ENCODE measurements around the gene PUS3. TPM values are rescaled to one million over a fixed set of nuclear protein-coding genes. Genes with fewer than 3 reads are reported as not detected.
A peak's percentile ranks its signal among the peaks of the same experiment; 100 is the strongest.

Gene PUS3
- total and polyA plus RNA-seq, 2 experiments from 2014 or later = 7.3 to 14.1 TPM

- no peak for DNase-seq (ENCODE audit: low spot score)
- Histone ChIP-seq H3K27ac (peak overlapping the region; percentile 18), H3K36me3 (replicated peaks; ENCODE audit: insufficient read depth, low read depth) (no peaks in the 10 kb centered on the region), H3K79me2 (peaks cover 57% of the 10 kb centered on the region), H3K9me2 (replicated peaks; ENCODE audit: insufficient read depth) (no peaks in the 10 kb centered on the region), H4K20me1 (ENCODE audit: insufficient read depth, poor library complexity, severe bottlenecking) (no peaks in the 10 kb centered on the region), H3K4me3 (no peak overlapping the region), H3K9me3 (ENCODE audit: low read depth) (no peaks in the 10 kb centered on the region), H3K4me2 (no peak overlapping the region), H3K4me1 (ENCODE audit: insufficient read depth) (peaks cover 13% of the 10 kb centered on the region), H2AFZ (no peak overlapping the region), H3K27me3 (no peaks in the 10 kb centered on the region)
- TF ChIP-seq EZH2 (IDR thresholded peaks at IDR 0.05; ENCODE audit: borderline replicate concordance) = no peak
- TF ChIP-seq CTCF (IDR thresholded peaks at IDR 0.05; ENCODE audit: poor library complexity) = no peak
Measured at GRCh38 chr11:125892071-125892470, 10.9 kb downstream of the PUS3 start.

DNA sequence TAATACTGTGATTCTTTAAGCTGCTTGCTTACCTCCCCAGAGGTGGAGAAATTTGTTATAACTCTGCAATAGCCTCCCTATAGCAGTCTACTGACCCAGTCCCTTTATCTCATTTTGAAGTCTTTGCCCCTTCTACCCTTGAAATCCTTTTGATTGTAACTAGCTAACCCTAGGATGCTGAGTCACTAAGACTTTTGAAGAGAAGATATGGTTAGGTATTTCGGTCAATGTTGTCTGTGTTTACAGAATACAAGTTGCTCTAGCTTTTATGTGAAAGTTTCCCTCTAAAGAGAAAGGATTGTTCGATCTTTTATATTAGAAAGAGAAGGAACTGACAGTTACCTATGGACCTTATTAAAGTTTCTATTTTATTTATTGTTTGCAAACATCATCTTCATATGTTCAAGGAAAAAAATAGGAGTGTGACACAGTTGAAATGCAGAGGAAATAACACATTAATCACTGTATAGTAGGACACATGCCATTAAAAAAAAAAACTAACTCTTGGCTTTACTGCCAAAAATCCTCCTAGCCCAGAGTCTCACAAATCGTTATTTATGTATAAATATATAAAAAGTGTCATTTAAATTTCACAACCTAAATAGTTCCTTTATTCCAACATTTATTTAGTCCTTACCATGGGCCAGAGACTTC, 12.4 kb downstream of the PUS3 start:
- no peak overlapping the region for H2AFZ ChIP-seq
- TF ChIP-seq EZH2phosphoT487 (IDR thresholded peaks at IDR 0.05; ENCODE audit: low read depth, severe bottlenecking, unreplicated experiment) (no peak), EZH2 (IDR thresholded peaks at IDR 0.05; ENCODE audit: borderline replicate concordance) (no peak), CTCF (IDR thresholded peaks at IDR 0.05; ENCODE audit: poor library complexity) (no peak)
- no peak overlapping the region for H3K4me3 ChIP-seq
- no peaks in the 10 kb centered on the region for H3K27me3 ChIP-seq
- H3K9me2 ChIP-seq (replicated peaks; ENCODE audit: insufficient read depth) = no peaks in the 10 kb centered on the region
- peaks cover 13% of the 10 kb centered on the region for H3K4me1 ChIP-seq (ENCODE audit: insufficient read depth)
- WGBS (ENCODE audit: low lambda C conversion rate, missing lambda C conversion rate) = 68% methylated on average over 3 of the region's 3 CpGs
- H3K4me2 ChIP-seq = peak overlapping the region; percentile 7
- DNase-seq (ENCODE audit: low spot score) = no peak
- H3K9me3 ChIP-seq (ENCODE audit: low read depth) = no peaks in the 10 kb centered on the region
- H4K20me1 ChIP-seq (ENCODE audit: insufficient read depth, poor library complexity, severe bottlenecking) = no peaks in the 10 kb centered on the region
- no peaks in the 10 kb centered on the region for H3K36me3 ChIP-seq (replicated peaks; ENCODE audit: insufficient read depth, low read depth)
- H3K27ac ChIP-seq = no peak overlapping the region
- H3K79me2 ChIP-seq = peaks cover 44% of the 10 kb centered on the region

DNA sequence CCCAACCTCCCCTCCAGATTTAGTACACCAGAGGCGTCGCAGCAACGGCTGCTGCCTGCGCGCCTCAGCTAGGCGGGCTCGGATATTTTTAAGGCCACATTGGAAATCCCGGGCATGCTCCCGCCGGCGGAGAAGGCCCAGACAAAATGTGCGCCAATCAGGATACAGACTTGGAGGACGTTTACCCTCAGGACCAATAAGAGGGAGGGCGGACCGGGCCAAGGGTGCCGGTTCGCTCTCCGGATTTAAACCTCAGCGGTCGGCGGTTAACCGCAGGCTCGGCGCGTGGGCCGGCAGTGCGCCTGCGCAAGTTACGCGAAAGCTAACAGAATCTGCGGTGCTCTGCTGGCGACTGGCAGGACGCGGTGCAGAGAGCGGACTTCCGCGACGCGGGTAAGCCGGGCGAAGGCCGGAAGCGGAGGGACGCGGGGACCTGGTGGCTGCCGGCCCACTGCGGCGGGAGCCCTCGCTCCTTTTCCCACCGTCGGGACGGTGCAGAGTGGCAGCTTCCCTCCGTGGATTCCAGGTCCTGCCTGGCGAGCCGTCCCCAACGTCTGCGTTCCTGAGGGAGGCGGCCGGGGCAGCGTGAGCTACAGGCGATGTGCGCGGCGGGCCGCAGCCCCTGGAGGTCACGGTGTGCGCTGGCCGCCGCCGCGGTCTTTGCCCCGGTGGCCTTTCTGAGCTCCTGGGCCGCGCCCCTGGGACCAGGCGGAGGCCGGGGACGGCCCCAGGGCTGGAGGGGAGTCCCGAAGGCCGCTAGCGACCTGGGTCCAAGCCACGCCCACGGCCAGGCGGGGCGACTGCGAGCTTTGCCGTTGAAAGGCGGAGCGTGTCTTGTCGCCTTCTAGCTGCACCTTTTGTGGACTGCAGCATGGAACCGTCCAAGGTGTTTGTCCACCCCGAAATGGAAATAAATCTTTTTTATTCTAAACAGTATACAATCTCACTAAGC, 15.4 kb downstream of the PUS3 start, which contains the start of gene HYLS1:
HYLS1 (plus strand) TSS at position 296 of the 952 bp plus-strand sequence. CDS start 11,701 bp downstream, outside the sequence.
- H3K36me3 ChIP-seq (replicated peaks; ENCODE audit: insufficient read depth, low read depth) = no peaks in the 10 kb centered on the region
- peak within 1 kb of the TSS; percentile 95 for H2AFZ ChIP-seq
- H3K4me1 ChIP-seq (ENCODE audit: insufficient read depth) = peaks cover 3% of the 10 kb centered on the region
- no peaks in the 10 kb centered on the region for H3K27me3 ChIP-seq
- peak within 1 kb of the TSS; percentile 89 for H3K4me3 ChIP-seq
- no peaks in the 10 kb centered on the region for H4K20me1 ChIP-seq (ENCODE audit: insufficient read depth, poor library complexity, severe bottlenecking)
- WGBS (ENCODE audit: low lambda C conversion rate, missing lambda C conversion rate) = 4% methylated on average over 83 of the region's 91 CpGs
- peaks cover 26% of the 10 kb centered on the region for H3K79me2 ChIP-seq
- peak within 1 kb of the TSS; percentile 71 for H3K4me2 ChIP-seq
- no peaks in the 10 kb centered on the region for H3K9me3 ChIP-seq (ENCODE audit: low read depth)
- no peaks in the 10 kb centered on the region for H3K9me2 ChIP-seq (replicated peaks; ENCODE audit: insufficient read depth)
- TF ChIP-seq EZH2 (IDR thresholded peaks at IDR 0.05; ENCODE audit: borderline replicate concordance) = no peak
- peak; percentile 25 for TF ChIP-seq CTCF (IDR thresholded peaks at IDR 0.05; ENCODE audit: poor library complexity)
- TF ChIP-seq EZH2phosphoT487 (IDR thresholded peaks at IDR 0.05; ENCODE audit: low read depth, severe bottlenecking, unreplicated experiment) = no peak
- DNase-seq (ENCODE audit: low spot score) = peak; percentile 94
- H3K27ac ChIP-seq = peak within 1 kb of the TSS; percentile 89

All from hepatocyte (in vitro differentiated cells).